Memory B cell (primary cell): Measurements from ENCODE around the gene DOK4.

ENCODE experiments used
- ATAC-seq: fragments of 150-1000 bp; cut with Tn5 transposase; 2 replicates; pipeline ENCODE4 v1.10.0; 2021; ENCODE audit warnings: low read depth, mild to moderate bottlenecking, moderate library complexity
- DNase-seq, 2 donors: peaks; one replicate each; pipeline ENCODE4 v3.0.0; 2022; ENCODE audit warnings: low spot score in 2 of 2
- H3K27ac Mint-ChIP-seq: one replicate; pipeline ENCODE4 v1.8.0; 2022; ENCODE audit warnings: mild to moderate bottlenecking, moderate library complexity, mixed read lengths
- H3K27me3 Mint-ChIP-seq: one replicate; pipeline ENCODE4 v1.8.0; 2022; ENCODE audit warnings: mixed read lengths
- H3K36me3 Mint-ChIP-seq: one replicate; pipeline ENCODE4 v1.8.0; 2022; ENCODE audit warnings: mild to moderate bottlenecking, mixed read lengths
- H3K4me1 Mint-ChIP-seq: one replicate; pipeline ENCODE4 v1.8.0; 2022; ENCODE audit warnings: mixed read lengths
- H3K4me3 Mint-ChIP-seq: one replicate; pipeline ENCODE4 v1.8.0; 2022; ENCODE audit warnings: mild to moderate bottlenecking, moderate library complexity, mixed read lengths
- H3K9me3 Mint-ChIP-seq: one replicate; pipeline ENCODE4 v1.8.0; 2022; ENCODE audit warnings: mixed read lengths

The DOK4 gene

DNA sequence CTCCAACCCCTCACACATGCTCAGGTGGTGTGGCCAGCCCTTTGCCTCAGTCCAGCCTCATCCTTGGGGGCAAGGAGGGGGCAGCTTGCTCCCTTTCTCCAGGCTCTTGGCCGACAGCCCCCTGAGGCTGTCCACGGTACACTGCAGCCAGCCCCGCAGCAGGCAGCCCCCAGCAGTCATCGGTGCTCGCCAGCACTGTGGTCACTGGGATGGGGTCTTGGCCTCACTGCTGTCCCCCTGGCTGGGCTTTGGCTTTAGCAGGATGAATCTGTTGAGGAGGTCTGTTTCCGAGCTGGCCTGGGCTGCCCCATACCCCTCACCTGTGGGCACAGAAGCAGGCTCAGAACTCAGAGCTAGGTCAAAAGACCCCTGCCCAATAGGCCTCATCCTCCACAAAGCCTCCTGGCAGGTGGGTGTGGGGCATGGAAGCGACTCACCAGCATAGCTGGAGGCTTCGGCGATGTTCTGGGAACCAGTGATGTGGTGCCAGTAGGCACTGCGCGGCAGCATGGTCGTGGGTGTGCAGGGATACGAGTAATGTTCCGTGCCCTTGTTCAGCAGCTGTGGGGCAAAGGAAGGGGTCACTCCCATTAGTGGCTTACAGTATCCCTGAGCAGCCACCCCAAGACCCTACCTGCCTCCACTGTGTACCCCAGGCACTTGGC lies 13.0 kb downstream of the DOK4 start:
- H3K9me3 Mint-ChIP-seq = no peaks in the 10 kb centered on the region
- peaks cover 13% of the 10 kb centered on the region for H3K4me1 Mint-ChIP-seq
- H3K4me3 Mint-ChIP-seq = no peak overlapping the region
- DNase-seq = no peak
- no peaks in the 10 kb centered on the region for H3K27me3 Mint-ChIP-seq
- no peak overlapping the region for H3K27ac Mint-ChIP-seq
- no peak for ATAC-seq
- peaks cover 22% of the 10 kb centered on the region for H3K36me3 Mint-ChIP-seq

DNA sequence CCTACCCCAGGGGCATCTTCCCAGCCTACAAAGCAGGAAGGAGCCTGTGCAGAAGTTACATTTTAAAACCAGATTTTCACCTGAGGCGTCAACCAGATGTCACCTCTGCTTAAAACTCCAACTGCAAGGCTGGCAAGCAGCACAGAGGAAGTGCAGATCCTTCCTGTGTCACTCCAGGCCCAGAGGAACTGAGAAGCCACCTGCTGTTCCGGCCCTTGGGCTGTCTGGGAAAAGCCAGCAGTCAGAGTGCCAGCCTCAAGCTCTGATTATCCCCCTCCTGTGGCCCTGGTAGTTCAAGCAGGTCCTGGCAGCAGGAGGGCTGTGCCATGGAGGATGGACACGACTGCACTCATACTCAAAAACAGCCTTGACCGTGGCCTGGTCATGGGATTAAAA lies 13.6 kb downstream of the DOK4 start:
- ATAC-seq (no peak), DNase-seq (no peak)
- Mint-ChIP-seq H3K9me3 (no peaks in the 10 kb centered on the region), H3K36me3 (peaks cover 25% of the 10 kb centered on the region), H3K27ac (no peak overlapping the region), H3K4me3 (no peak overlapping the region), H3K27me3 (no peaks in the 10 kb centered on the region), H3K4me1 (peaks cover 11% of the 10 kb centered on the region)

DNA sequence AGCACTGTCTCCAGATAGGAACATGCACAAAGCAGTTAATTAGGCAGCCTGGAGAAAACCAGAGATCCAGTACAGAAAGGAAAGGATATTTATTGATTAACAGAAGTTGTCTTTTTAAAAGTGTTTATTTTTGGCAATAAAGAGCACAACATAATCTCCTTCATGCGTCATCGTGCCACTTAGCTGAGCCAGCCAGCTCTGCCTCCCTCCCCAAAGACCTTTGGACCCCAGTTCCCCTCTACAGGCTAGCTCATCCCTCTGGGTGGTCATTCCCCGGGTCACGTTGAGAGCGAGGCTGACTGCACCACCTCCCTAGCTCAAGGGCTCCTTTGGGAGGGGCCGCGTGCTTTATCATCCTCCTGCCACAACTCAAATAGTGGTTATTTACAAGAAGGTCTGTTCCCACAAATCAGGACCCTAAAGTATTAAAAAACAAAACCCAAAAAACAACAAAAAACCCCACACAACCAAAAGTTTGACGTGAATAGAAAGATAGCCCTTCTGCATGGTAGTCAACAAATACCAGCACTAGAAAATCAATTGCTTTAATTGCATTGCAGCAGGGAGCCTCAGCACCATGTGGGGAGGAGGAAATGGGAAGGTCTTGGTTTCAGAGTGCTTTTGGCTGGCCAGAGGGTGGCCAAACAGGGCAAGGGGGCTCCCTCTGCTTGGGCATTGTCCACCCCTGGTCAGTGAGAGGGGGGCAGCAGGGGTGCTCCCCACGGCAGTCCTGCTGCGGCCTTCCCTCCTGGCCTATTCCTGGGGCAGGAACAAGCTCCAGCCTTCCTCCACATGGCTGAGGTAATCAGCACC lies 14.2 kb downstream of the DOK4 start:
- Mint-ChIP-seq H3K9me3 (no peaks in the 10 kb centered on the region), H3K4me1 (peaks cover 11% of the 10 kb centered on the region), H3K4me3 (no peak overlapping the region), H3K36me3 (peaks cover 27% of the 10 kb centered on the region), H3K27ac (peak overlapping the region; percentile 7), H3K27me3 (no peaks in the 10 kb centered on the region)
- DNase-seq = no peak
- no peak for ATAC-seq

DNA sequence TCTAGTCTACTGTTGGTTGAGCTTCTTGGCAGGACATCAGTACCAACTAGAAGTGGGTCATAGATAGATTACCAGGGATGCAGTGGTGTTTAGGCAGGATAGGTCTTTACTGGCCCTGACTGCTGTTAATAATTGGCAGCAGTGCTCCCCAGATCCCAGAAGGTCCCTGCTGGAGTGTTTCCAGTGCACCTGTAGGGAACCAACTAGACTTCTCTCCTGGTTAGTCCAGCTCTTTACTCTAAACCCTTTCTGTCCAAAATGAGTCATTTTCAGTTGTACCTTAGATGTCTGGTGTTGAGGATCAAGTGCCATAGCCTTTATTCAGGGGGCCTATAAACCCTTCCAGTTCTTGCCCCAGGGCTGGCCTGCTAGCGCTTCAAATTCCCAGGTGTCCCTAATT lies 15.1 kb downstream of the DOK4 start:
- no peak overlapping the region for H3K27ac Mint-ChIP-seq
- no peak overlapping the region for H3K4me3 Mint-ChIP-seq
- peaks cover 27% of the 10 kb centered on the region for H3K36me3 Mint-ChIP-seq
- ATAC-seq (no peak), DNase-seq (no peak)
- no peaks in the 10 kb centered on the region for H3K27me3 Mint-ChIP-seq
- H3K4me1 Mint-ChIP-seq = peaks cover 8% of the 10 kb centered on the region
- H3K9me3 Mint-ChIP-seq = no peaks in the 10 kb centered on the region

DNA sequence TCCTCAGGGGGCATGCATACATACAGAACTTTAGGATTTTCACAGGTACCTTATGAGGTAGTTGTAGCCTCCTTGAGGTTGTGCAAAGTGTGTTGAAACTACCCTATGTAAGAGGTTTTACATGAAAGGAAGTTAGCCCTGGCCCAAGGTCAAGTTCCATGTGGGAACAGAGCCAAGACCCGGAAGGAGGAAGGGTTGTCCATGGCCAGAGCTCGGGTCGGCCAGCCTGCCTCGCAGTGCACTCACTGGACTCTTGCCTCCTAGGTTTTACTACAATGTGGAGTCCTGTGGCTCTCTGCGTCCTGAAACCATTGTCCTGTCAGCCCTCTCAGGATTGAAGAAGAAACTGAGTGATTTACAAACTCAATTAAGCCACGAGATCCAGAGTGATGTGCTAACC lies 15.6 kb downstream of the DOK4 start:
- ATAC-seq = no peak
- Mint-ChIP-seq H3K27ac (no peak overlapping the region), H3K27me3 (no peaks in the 10 kb centered on the region), H3K36me3 (peaks cover 32% of the 10 kb centered on the region), H3K9me3 (no peaks in the 10 kb centered on the region), H3K4me3 (no peak overlapping the region), H3K4me1 (peaks cover 8% of the 10 kb centered on the region)
- no peak for DNase-seq

DNA sequence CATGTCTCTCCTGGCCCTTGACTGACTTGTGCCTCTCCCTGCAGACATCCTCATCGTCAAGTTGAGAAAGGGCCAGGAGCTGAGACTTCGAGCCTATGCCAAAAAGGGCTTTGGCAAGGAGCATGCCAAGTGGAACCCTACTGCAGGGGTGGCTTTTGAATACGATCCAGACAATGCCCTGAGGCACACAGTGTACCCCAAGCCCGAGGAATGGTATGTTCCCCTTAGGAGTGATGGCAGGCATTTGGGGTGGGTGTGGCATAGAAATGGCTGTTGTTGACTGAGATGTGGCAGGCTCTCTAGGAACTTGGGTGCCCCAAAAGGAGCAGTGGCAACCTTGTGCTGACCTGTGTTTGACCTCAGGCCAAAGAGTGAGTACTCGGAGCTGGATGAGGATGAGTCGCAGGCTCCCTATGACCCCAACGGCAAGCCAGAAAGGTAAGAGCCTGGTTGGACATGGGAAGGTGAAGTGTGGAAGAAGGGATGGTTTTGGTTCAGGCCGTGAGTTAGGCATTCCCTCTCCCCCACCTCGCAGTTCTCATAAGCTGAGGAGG lies 16.3 kb downstream of the DOK4 start:
- no peaks in the 10 kb centered on the region for H3K9me3 Mint-ChIP-seq
- H3K36me3 Mint-ChIP-seq = peaks cover 34% of the 10 kb centered on the region
- no peak for ATAC-seq
- no peak overlapping the region for H3K27ac Mint-ChIP-seq
- H3K4me1 Mint-ChIP-seq = peaks cover 7% of the 10 kb centered on the region
- H3K4me3 Mint-ChIP-seq = no peak overlapping the region
- no peak for DNase-seq
- H3K27me3 Mint-ChIP-seq = no peaks in the 10 kb centered on the region

DNA sequence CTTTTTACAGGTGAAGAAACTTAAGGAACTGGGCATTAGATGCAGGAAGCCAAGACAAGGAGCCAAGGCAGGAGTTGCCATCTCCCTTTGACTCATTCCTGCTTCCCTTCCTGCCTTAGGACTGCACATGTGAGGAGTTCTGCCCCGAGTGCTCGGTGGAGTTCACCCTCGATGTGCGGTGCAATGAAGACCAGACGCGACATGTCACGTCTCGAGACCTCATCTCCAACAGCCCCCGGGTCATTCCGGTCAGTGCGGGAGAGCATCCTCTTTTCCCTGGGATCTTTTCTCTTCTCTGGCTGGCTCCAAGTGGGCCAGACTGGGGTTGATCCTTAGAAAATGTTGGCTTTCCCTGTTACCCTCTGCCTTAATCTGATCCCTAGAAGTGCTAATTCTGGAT lies 17.2 kb downstream of the DOK4 start:
- DNase-seq (no peak), ATAC-seq (no peak)
- H3K4me3 Mint-ChIP-seq = no peak overlapping the region
- H3K27me3 Mint-ChIP-seq = no peaks in the 10 kb centered on the region
- H3K9me3 Mint-ChIP-seq = no peaks in the 10 kb centered on the region
- H3K4me1 Mint-ChIP-seq = peaks cover 13% of the 10 kb centered on the region
- peak overlapping the region; percentile 20 for H3K27ac Mint-ChIP-seq
- peaks cover 39% of the 10 kb centered on the region for H3K36me3 Mint-ChIP-seq

DNA sequence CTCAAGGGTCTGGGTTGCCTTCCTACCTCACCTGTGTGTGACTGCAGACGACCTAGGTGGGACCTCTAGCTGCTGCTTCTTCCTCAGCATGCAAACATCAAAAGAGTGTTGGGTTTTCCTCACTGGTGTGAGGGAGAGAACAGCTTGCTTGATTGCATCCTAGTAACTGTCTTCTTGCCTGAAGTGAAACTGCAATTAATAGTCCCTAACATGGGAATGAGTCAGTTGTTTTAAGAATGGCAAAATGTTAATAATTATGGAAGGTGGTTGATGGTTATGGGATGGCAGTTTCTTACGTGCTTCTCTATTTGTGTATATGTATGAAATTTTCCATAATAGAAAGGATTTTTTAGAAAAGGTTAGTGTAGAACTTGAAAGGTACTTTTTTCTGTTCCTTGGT lies 17.9 kb downstream of the DOK4 start:
- no peak overlapping the region for H3K4me3 Mint-ChIP-seq
- peaks cover 13% of the 10 kb centered on the region for H3K4me1 Mint-ChIP-seq
- ATAC-seq = no peak
- H3K27ac Mint-ChIP-seq = peak overlapping the region; percentile 20
- peaks cover 40% of the 10 kb centered on the region for H3K36me3 Mint-ChIP-seq
- no peak for DNase-seq
- H3K27me3 Mint-ChIP-seq = no peaks in the 10 kb centered on the region
- no peaks in the 10 kb centered on the region for H3K9me3 Mint-ChIP-seq

DNA sequence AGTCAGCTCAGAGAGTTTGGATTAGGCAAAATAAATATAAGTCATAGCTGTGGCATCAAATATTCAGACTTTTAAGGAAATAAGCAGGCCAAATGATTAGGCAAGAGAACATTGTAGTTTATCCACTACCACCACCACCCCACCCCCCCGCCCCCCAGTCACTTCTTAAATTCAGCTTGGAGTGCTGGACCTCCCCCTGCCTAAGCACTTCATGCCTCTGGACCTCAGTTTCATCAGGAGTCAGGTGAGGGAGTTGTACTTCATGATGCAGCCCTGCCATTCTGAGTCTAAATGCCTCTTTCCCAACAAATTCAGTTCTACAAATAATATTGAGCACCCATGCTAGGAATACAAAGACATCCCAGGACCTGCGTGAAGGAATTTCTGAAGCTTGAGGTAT lies 21.8 kb downstream of the DOK4 start:
- peaks cover 32% of the 10 kb centered on the region for H3K36me3 Mint-ChIP-seq
- no peak for ATAC-seq
- DNase-seq = no peak
- H3K9me3 Mint-ChIP-seq = no peaks in the 10 kb centered on the region
- no peak overlapping the region for H3K4me3 Mint-ChIP-seq
- peaks cover 13% of the 10 kb centered on the region for H3K4me1 Mint-ChIP-seq
- H3K27ac Mint-ChIP-seq = peak overlapping the region; percentile 42
- no peaks in the 10 kb centered on the region for H3K27me3 Mint-ChIP-seq

DNA sequence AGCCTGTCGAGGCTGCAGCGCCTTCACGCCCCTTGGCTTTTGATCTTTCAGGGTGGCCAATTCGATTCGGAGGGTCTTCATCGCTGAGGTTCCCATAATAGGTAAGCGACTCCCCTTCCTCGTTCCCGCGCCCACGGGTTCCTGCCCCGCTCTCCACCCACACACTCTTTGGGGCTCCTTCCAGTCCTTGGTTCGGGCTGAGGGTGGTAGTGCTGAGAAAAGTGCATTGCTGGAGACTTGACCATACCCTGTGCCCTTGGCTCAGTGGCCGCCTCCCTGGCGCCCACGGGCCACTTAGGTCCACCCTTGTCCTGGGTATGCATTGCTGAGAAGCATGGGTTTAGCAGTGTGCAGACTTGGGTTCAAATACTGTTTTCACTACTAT lies 23.3 kb downstream of the DOK4 start:
- H3K27me3 Mint-ChIP-seq = no peaks in the 10 kb centered on the region
- no peak for ATAC-seq
- peak overlapping the region; percentile 100 for H3K4me3 Mint-ChIP-seq
- H3K4me1 Mint-ChIP-seq = peaks cover 13% of the 10 kb centered on the region
- peaks cover 21% of the 10 kb centered on the region for H3K36me3 Mint-ChIP-seq
- DNase-seq = no peak
- H3K27ac Mint-ChIP-seq = peak overlapping the region; percentile 94
- H3K9me3 Mint-ChIP-seq = no peaks in the 10 kb centered on the region

DNA sequence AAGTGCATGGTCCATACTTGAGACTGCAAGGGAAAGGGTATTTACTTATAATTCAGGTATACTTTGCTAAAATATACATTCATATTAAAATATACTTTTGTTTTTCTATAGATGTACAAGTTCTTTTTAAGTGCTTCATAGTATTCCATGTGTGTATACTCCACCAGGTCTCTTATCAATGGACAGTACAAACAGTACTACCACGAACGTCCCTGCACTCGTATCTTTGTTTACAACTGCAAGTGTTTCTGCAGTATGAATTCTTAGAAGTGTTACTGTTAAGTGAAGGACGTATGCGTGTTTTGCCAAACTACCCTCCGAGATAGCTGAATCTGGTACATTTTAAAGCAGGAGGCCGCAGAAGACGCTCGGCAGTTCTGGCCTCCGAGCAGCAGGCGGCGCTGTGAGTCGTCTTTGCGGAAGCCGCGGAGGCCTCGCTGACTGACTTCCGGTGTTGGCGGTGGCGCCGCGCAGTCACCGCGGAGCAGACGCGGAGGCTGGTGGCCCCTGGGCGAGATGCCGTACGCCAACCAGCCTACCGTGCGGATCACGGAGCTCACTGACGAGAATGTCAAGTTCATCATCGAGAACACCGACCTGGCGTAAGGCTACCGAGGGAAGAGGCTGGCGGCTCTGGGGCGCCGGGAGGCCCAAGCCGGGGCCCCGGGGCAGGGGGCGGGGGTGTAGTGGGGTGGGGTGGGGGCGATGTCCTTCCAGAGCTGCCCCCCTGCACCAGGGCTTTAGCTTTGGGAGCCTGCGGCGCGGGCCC lies 23.9 kb downstream of the DOK4 start, which contains the start of gene POLR2C:
Gene POLR2C, plus strand, starts transcription at position 471 of the 769 bp plus-strand sequence. Its CDS starts 46 bp downstream, at position 517.
- DNase-seq (peak; percentile 94 to 97), ATAC-seq (peak; percentile 97)
- Mint-ChIP-seq H3K27me3 (no peaks in the 10 kb centered on the region), H3K4me3 (peak within 1 kb of the TSS; percentile 100), H3K4me1 (peaks cover 13% of the 10 kb centered on the region), H3K27ac (peak within 1 kb of the TSS; percentile 94), H3K9me3 (no peaks in the 10 kb centered on the region), H3K36me3 (peaks cover 17% of the 10 kb centered on the region)

DNA sequence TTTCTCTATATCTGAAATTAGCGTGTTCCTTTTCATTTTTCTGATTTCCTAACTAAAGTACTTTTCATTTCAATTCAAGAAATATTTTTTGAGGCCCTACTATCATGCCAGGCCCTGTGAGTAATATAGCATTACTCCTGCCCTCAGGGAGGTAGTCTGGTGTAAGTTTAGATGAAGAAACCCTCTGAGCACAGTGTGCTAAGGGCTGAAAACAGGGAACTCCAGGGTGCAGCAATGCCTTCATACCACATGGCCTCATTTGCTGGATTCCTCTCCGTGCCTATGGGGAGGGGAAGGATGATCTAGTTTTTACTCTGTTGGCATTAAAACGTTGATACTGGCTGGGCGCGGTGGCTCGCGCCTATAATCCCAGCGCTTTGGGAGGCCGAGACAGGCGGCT lies 34.3 kb downstream of the DOK4 start:
- ATAC-seq = no peak
- Mint-ChIP-seq H3K4me1 (peaks cover 6% of the 10 kb centered on the region), H3K4me3 (no peak overlapping the region), H3K36me3 (peaks cover 24% of the 10 kb centered on the region), H3K27me3 (no peaks in the 10 kb centered on the region), H3K27ac (no peak overlapping the region), H3K9me3 (no peaks in the 10 kb centered on the region)
- DNase-seq = no peak

DNA sequence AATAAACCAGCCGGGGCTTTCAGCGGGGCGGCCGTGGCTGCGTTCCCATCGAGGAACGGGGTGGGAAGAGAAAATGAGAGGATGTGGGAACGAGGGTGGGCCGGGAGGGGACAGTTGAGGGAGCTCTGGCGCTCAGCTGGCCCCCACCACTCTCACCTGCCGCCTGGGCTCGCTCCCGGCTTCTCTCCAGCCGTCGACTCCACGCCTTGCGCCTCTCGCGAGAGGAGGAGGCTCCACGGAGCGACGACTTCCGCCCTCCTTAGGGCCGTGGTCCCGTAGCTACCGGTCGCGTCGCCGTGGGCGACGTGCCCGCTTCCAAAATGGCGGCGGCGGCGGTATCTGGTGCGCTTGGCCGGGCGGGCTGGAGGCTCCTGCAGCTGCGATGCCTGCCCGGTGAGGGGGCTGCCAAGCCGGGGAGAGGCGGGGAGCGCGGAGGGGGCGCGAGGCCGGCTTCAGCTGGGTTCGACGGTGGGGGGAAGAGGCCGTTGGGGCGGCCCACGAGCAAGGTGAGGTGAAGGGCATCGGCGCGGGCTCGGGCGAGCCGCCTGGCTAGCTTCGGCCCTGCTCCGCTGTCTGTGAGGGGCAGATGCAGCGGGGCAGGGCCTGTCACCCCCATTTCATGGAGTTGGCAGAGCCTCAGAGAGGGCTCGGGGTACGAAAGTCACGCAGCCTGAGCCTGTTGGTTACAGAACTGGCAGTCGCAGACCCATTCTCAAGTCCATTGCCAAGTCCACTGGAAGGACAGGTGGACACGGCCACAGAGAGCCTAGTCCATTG lies 38.9 kb downstream of the DOK4 start, which contains the start of the genes CIAPIN1 and COQ9:
Gene CIAPIN1, minus strand, starts transcription at position 200 of the 777 bp plus-strand sequence. CDS start 6,457 bp downstream, outside the sequence.
Gene COQ9, plus strand, starts transcription at position 294 of the 777 bp plus-strand sequence. Its CDS starts 27 bp downstream, at position 321.
- DNase-seq = peak; percentile 83 to 84
- no peaks in the 10 kb centered on the region for H3K9me3 Mint-ChIP-seq
- peak within 1 kb of the TSS; percentile 96 for H3K27ac Mint-ChIP-seq
- H3K4me3 Mint-ChIP-seq = peak within 1 kb of the TSS; percentile 92
- ATAC-seq = peak; percentile 97
- H3K27me3 Mint-ChIP-seq = no peaks in the 10 kb centered on the region
- peaks cover 4% of the 10 kb centered on the region for H3K36me3 Mint-ChIP-seq
- H3K4me1 Mint-ChIP-seq = peaks cover 11% of the 10 kb centered on the region
